ENCODE results near the gene HAUS3.

The HAUS3 gene

GRCh38 chr4:2250357-2251072 is 8.6 kb upstream of the HAUS3 start:
- DNase-seq (ENCODE audit: low read depth) = no peak
- H3K4me3 ChIP-seq (ENCODE audit: low read depth, low read length) = no peak overlapping the region
- TF ChIP-seq MYC (IDR thresholded peaks at IDR 0.05; ENCODE audit: low read depth, low read length) (no peak), MAX (IDR thresholded peaks at IDR 0.05; ENCODE audit: low read depth, low read length) (no peak), POLR2A (IDR thresholded peaks at IDR 0.05; ENCODE audit: extremely low read depth, insufficient read length) (no peak), CTCF (IDR thresholded peaks at IDR 0.05; ENCODE audit: low read depth, low read length) (no peak)

GRCh38 chr4:2249526-2250356 is 7.8 kb upstream of the HAUS3 start:
- H3K4me3 ChIP-seq (ENCODE audit: low read depth, low read length) = no peak overlapping the region
- no peak for TF ChIP-seq MYC (IDR thresholded peaks at IDR 0.05; ENCODE audit: low read depth, low read length)
- TF ChIP-seq MAX (IDR thresholded peaks at IDR 0.05; ENCODE audit: low read depth, low read length) = no peak
- TF ChIP-seq POLR2A (IDR thresholded peaks at IDR 0.05; ENCODE audit: extremely low read depth, insufficient read length) = no peak
- TF ChIP-seq CTCF (IDR thresholded peaks at IDR 0.05; ENCODE audit: low read depth, low read length) = no peak
- DNase-seq (ENCODE audit: low read depth) = no peak

- TF ChIP-seq MAX (IDR thresholded peaks at IDR 0.05; ENCODE audit: low read depth, low read length) = no peak
- no peak for TF ChIP-seq MYC (IDR thresholded peaks at IDR 0.05; ENCODE audit: low read depth, low read length)
- TF ChIP-seq CTCF (IDR thresholded peaks at IDR 0.05; ENCODE audit: low read depth, low read length) = no peak
- TF ChIP-seq POLR2A (IDR thresholded peaks at IDR 0.05; ENCODE audit: extremely low read depth, insufficient read length) = no peak
- DNase-seq (ENCODE audit: low read depth) = no peak
- no peak overlapping the region for H3K4me3 ChIP-seq (ENCODE audit: low read depth, low read length)
Measured at GRCh38 chr4:2248821-2249261, 6.9 kb upstream of the HAUS3 start.

GRCh38 chr4:2248044-2248780 is 6.3 kb upstream of the HAUS3 start:
- TF ChIP-seq MAX (IDR thresholded peaks at IDR 0.05; ENCODE audit: low read depth, low read length) (no peak), CTCF (IDR thresholded peaks at IDR 0.05; ENCODE audit: low read depth, low read length) (no peak), POLR2A (IDR thresholded peaks at IDR 0.05; ENCODE audit: extremely low read depth, insufficient read length) (no peak), MYC (IDR thresholded peaks at IDR 0.05; ENCODE audit: low read depth, low read length) (no peak)
- DNase-seq (ENCODE audit: low read depth) = no peak

GRCh38 chr4:2247128-2248043 is 5.5 kb upstream of the HAUS3 start:
- no peak for DNase-seq (ENCODE audit: low read depth)
- TF ChIP-seq MYC (IDR thresholded peaks at IDR 0.05; ENCODE audit: low read depth, low read length) (no peak), CTCF (IDR thresholded peaks at IDR 0.05; ENCODE audit: low read depth, low read length) (no peak), MAX (IDR thresholded peaks at IDR 0.05; ENCODE audit: low read depth, low read length) (no peak), POLR2A (IDR thresholded peaks at IDR 0.05; ENCODE audit: extremely low read depth, insufficient read length) (no peak)
- no peak overlapping the region for H3K4me3 ChIP-seq (ENCODE audit: low read depth, low read length)

More at GRCh38 chr4:2248044-2248780, 6.3 kb upstream of the HAUS3 start:
- H3K4me3 ChIP-seq (ENCODE audit: low read depth, low read length) = no peak overlapping the region
